Breast epithelium (tissue), 3 donors: ENCODE measurements around the gene RNF20.

Experiments
- CTCF ChIP-seq, 3 donors: fragments of 450-650 bp; IDR thresholded peaks; one replicate each; pipeline ENCODE4 v1.5.1; 2016 to 2017; ENCODE audit warnings: antibody characterized with exemption in 3 of 3, mild to moderate bottlenecking in 3 of 3, moderate library complexity in 3 of 3
- POLR2A ChIP-seq: fragments of 450-650 bp; IDR thresholded peaks from one replicate; pipeline ENCODE4 v1.6.1; 2016; ENCODE audit warnings: antibody characterized with exemption, mild to moderate bottlenecking, moderate library complexity

DNA sequence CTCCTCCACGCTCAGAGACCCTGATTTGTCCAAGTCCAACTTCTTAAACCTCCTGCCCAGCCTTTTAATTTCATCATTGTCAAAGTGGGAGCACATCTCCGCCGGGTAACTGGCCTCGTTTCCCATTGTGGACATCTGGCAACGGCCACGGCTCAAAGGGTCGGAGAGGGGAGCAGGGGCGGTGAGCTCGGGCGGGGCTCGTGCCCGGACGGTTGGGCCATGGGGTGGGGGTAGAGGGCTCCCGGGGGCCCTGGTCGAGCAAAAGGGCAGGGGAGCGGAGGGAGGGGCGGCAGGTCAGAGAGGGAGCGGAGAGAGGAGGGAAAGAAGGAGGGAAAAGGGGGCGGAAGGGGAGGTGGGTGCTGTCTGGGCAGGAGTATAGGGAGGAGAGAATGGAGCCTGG, 61.1 kb downstream of the RNF20 start, which contains the start of gene PPP3R2:
- TF ChIP-seq CTCF (IDR thresholded peaks at IDR 0.05) (no peak), POLR2A (no peak)
